HG03520 (cell line): ENCODE data around the gene SOX6.

Experiments
- ATAC-seq: cut with Tn5 transposase; IDR thresholded peaks from one replicate; pipeline ENCODE4 v1.9.1; 2021; ENCODE audit warnings: mild to moderate bottlenecking, moderate library complexity; ENCODE audit not compliant: unreplicated experiment

SOX6 gene

DNA sequence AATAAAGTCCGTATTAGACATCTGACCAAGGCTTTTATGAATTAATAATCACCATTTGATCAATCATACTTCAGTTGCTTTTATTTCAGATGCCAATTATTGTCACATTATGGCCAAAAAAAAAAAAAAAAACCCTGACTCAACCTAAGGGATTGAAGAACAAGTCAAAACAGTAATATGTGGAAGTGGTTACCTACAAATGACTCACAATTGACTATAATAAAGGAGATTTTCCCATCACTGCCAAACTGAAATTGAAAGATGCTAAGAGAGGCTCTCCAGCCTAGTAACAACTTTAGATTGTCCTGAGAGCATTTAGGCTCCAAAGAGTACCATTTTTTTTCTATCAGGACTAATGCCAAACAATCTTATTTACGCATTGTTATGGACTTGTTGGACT is 35.2 kb downstream of the SOX6 start:
- no peak for ATAC-seq

DNA sequence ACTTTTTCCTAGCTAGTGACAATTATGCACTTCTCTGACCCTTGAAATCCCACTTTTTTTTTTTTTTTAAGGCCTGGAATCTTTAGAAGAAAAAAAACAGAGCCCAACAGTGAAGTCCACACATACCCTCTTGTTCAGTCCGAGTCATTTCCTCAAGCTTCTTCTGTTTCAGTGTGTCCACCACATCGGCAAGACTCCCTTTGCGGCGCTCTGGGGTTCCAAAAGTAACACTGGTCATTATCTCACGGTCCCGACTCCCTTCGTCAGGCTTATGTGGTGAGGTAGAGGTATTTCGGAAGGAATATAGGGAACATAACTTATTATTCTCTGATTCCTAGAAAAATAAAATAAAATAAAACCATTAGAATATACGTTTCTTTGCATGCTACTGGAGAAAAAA is 38.0 kb downstream of the SOX6 start:
- no peak for ATAC-seq

DNA sequence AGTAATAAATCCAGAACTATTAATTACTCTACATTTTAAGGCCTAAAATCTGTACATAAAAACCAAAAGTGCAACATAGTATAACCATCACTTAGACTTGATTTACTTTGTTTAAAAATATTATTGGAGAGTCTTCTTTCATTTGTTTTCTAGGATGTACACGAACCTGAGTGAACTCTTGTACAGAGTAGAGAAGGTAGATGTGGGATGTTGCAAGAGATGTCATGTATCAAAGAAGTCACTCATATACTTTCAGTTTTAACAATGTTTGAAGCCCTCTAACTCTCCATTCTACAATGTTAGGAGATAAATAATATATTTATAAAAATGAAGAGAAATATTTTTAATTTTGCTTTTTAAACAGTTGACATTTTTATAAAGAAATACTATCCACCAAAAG is 38.6 kb downstream of the SOX6 start:
- no peak for ATAC-seq

DNA sequence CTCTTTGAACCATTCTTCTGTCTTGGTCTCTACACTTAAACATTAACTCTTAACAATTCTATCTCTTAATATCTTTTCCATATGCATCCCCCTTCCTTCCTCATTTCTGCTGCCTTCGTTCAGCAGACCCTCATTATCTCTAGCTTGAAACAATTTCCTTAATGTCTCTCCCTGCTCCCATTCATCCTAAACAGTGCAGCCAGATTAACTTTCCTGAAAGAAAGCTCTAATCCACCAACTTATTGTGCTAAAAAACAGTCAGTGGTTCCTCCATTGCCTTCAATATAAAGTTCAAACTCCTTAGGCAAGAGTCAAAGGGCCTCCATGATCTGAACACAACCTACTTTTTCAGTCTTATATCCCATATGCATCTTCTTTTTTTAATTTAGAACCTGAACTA is 42.5 kb downstream of the SOX6 start:
- ATAC-seq, result no peak

DNA sequence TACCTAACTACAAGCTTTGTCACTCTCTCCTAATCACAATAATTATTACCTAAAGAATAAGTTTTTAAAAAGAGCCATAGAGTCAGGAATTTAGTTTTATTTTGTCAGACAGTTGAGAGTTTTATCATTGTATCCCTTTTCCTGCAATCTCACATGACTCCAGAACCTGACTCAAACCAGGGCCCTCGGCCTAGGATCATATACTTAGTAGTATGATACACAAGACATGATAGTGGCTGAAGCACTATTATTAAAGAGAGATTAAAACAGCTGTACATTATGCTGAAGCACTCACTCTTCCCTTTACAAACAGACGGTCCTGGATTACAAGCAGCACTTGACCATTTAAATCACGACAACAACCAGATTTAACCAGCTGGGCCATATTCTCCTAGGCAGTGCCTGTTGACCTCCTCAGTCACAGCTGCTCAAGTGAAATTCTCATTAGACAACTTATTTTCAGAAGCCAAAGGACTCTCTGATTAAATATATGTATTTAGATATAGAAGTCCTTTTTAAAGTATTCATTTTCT is 44.0 kb downstream of the SOX6 start:
- no peak for ATAC-seq

DNA sequence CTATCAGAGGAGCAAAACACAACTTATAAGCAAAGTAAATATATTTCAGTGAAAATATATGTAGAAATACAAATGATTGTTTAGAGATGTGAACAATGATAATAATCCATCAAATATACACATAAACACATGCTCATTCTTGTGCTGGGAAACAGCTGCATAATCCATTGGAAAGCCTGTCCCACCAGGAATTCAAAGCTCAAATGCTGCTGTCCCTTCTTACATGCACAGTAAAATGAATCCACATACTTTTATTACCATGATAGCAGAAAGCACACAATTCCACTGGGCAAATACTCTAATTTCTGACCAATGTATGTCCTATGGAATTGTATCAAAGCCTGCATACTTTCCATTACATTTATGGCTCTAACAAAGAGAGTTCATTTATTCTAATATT is 44.5 kb downstream of the SOX6 start:
- no peak for ATAC-seq

DNA sequence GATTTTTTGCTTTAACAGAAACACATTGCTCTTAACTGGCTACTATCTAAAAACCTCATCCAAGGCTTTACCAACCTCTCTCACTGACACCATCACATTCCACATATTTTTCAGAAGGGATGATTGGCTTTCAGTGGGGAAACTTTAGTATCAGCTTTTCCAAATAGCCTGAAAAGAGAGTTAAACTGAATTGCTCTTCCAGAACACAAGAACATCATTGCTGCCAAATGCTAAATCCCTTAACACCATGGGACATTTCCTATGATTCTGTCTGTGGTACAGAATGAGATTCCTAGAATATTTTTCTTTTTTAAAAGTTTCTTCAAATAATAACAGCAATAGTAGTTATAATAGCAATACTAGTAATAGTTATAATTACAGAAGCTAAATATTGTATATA is 45.4 kb downstream of the SOX6 start:
- no peak for ATAC-seq

DNA sequence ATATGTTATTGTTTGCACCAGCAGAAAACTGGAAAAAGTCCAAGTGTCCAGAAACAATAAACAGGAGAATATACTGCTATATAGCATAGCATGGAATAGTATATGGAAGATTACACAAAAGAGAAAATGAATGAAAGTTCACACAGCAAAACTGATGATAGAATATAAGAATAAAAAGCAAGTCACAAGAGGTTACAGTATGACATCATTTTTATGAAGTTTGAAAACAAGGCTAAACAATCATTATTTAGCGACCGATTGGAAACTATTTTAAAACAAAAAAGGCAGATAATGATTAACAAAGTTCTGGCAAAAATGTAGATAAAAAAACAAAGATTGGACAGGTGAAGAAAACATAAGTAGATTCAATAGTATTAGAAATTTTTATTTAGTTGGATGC is 47.1 kb downstream of the SOX6 start:
- no peak for ATAC-seq

DNA sequence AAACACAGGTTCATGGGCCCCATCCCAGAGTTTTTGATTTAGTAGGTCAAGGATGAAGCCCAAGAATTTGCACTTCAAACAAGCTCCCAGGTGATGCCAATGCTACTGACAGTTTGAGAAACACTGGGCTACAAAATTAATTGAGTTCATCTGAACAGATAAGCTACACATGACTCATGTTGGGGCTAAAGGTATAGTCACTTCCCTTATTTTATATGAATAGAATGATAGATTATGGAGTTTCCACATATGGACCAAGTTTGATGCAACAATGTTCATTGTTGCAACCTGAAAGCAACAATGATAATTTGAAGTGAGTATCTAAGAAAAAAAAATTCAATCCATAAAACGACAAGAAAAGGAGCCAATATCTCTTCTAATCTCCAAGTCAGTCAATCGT is 54.9 kb downstream of the SOX6 start:
- no peak for ATAC-seq

DNA sequence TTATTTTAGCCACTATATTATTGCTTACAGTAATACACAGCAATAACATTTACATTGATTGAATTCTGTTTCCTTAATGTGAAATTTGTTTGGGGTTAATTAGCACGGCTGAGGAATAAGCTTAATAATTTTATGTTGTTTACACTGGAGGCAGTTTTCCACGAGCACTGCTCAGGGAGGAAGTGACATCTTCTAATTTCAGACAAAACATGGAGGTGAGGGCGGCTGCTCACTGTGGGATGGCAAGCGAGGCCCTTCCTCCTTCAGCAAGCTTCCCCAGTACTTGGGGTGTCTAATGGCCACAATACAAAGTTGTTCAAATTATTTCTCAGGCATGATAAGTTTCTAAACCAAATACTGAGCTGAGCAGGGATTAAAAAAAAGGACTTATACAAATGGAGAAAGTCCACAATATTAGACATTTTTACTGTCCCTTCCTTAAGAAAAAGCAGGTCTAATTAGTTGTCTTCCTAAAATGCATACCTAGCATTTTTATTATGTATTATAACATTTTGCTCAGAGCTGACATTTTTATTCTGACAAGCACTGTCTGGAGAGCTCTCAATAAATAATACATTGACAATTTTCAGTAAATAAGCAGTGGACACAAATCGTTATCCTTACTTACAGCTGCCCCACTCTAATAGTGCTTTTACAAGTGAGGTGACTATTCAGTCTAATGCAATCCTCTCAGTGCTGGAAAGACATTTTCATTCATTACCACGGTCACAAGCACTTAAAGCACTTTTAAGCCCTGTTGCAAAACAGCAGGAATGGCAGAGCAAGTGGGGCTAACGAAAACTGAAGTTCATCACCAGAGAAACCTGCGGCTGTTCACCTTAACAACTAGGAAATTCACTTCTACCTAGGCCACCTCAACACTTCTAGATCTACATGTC is 56.2 kb downstream of the SOX6 start:
- no peak for ATAC-seq

DNA sequence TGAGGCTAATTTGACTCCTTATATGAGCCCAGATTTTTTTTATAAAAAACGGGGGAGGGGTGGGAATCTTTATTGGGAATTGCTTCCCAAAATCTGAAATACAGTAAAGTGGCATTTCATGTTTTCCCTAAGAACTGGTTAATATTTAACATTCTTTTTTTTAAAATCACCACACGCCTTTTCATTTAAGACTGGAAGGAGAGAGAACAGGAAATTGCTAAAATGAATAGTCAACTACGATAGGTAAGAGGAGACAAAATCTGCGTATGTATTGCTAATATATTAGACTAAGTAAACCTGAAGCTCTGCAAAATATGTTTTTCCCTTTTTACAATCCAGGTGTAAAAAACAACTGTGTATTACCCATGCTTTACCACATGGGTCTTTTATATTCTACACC is 57.0 kb downstream of the SOX6 start:
- ATAC-seq, result no peak

DNA sequence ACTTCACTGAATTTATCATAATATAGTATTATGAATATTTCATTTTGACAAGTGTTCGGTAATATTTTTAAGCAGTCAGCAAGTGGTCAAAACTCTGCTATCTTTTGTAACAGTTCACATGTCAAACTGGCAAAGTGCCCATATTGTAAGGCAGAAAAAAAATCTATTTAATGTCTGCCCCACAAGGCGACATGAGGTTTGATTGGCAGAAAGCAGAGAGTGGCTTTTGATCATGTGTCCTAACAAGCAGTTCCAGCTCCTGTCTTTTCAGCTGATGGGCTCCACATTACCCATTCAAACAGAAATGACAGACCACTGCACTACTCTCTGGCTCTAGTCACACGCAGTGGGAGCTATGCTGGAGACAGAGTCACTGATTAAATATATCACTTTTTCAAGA is 59.0 kb downstream of the SOX6 start:
- no peak for ATAC-seq

DNA sequence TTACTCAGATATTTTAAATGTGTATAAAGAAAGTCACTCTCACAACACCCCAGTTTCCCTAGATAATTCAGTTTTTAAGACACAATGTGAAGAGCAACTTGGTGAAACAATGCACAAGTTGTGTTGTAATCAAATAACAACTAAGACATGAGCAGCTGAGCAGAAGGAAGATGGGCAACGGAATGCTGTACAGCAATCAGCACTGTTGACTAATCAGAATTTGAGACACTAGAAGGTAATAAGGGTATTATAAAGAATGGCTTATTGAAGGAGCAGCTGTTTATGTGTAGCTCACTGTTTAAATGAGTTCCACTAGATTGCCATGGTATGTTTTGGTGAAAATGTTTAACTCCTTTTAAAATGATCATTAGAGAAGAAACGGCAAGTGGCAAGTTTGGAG is 60.1 kb downstream of the SOX6 start:
- no peak for ATAC-seq

DNA sequence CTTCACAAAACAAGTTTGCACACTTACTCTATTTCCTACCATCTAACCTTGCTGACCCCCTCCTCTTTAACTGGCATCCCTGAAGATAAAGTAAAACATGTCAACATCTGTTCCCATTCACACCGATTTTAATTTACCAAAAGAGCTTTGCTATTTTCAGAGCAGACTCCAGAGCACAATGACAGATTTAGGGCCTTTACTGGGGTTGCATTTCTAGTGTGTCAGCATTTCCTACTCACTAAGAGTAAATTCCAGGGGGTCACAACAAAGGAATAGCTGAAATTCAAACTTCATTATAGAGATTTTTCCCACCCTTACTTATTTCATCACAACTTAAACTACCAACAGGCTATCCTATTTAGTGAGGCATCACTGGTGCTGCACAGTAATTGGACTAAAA is 60.8 kb downstream of the SOX6 start:
- no peak for ATAC-seq

DNA sequence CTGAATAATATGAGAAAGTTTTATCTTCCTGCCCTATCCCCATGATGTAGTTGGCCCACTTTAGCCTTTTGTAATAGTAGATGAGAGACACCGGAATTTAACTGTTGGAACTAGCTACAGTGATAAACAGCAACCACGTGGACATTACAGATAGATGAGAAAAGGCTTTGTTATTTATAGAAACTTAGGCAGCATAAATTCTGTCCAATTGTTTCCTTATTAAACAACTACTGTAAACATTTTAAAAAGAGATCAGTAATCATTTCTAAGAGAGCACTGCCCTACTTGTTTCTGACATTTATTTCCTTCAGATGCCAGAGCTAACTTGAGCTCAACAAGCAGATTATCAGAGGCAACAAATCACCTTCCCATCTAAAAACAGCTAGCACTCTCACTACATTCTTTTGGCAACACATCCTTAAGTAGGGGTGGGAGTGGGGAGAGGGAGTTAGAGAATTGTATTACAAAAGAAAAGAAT is 63.1 kb downstream of the SOX6 start:
- no peak for ATAC-seq

DNA sequence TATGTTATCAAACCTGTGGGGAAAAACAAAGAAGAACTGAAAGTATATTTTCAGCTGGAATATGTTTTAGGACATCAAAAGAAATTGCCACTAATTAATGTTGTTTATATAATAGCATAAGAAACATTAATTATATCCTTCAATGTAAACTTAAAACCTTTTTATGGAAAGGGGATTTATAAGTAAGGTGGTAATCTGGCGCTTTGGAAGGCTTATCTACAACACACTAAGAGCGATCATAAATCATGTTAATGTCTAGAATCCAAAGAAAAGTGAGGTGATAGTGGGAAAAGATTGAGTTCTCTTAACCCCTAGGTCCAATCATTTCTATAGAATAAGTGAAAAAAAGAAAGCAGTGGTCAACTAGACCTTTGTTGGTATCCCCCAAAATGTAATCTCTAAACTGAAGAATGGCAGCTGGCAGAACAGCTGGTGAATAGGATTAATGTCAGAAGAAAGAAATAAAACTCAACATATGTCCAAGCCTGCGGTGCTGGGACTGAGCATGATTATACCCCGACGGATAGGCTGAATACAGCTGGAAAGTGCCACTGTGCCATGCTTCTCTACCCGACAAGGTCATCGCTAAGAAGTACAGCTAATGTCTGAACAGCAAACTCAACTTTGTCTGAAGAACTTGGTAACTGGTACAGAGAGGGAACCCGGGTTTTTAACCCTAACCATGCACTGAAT is 64.0 kb downstream of the SOX6 start:
- ATAC-seq, result no peak

DNA sequence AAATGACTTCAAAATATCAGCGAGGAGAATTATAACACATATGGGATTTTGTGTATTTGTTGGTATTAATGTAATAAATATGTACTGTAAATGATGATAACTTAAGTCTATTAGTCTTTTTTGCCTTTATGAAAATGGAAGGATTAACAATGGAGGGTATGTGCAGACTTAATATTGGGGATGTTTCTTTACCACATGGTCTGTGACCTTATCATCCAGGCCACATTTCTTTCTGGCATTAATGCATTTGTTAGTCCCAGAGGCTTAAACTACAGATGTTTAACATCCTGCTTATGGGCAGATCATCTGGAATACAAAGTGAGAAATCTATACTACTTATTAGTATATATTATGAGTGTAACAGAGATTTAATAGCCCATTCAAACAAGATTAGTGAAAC is 64.6 kb downstream of the SOX6 start:
- no peak for ATAC-seq

DNA sequence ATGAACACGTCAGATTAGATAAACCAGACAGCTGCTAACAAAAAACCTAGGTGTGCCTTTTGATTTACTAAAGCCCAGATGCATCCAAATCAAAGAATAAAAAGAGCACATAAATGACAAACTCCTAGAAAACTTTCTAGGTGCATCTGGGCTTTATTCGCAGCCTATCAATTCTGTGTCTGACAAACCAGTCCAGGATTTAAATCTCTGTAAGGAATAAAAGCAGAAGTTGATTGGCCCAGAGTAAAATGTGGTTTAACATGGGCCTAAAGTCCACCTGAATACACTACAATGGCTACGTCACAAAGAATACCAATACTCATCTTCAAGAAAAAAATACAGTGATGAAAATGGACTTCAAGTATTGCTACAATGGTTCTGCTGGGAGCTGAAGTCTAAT is 66.8 kb downstream of the SOX6 start:
- ATAC-seq, result no peak

DNA sequence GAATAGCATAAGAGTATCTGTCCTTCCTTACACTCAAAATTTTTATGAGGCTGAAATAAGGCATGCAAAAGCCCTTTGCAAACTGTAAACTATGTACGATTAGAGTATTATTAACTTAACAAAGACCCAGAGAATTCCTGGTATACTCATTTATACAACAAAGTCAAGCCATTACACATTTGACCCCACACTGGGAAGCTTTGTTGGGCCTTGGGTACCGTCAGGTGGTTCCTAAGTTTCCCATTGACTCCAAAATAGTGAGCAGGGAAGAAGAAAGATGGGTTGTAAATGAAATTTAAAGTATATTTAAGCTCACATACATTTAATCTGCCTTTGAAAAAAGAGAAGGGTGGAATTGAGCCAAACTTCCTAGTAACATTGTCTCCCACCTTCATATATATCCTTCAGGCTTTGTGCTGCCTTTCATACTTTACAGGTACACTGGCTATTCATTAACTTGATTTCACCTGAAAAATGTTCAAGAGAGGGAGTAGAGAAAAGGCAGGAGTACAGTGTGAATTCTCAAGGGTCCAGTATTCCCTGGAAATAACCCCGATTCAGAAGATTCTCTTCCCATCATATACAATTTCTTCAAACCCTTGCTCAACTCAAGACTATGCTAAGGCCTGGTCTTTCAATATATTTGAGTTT is 68.6 kb downstream of the SOX6 start:
- ATAC-seq, result no peak

DNA sequence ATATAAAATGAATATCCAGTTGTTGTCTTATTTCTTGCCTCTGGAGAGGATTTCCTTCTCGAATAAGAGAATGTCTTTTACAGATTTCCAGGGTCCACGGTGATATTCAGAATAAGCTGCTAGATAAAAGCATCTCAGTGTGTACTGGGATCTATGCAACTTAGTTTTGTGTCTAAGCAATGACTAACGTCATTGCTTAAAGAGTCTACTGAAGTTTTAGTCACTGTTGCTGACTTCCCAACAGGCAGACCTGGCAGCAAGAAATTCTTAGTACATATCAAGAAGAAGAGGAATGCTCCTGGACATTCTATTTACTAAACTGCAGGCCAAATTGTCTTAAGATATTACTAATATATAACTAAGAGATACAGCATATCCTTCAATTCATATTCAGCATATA is 70.3 kb downstream of the SOX6 start:
- ATAC-seq, result no peak

DNA sequence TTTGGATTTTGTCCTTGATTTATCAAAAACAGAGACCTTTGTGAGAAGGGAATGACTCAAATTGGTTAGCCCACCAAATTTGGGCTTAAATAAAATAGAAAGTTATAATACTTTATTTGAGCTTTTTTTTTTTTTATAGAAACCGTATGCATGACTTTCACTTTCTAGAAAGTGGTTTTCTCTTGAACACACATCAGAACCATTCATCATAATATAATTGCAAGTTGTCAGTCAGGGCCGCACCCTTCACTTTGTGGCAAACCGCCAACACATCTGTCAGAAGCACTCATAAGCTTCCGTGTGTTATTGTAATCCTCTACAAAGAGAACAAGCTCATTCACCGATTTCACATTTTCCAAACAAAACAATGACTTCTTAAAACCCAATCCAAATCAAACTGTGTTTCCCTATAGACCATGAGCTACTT is 76.1 kb downstream of the SOX6 start:
- no peak for ATAC-seq

DNA sequence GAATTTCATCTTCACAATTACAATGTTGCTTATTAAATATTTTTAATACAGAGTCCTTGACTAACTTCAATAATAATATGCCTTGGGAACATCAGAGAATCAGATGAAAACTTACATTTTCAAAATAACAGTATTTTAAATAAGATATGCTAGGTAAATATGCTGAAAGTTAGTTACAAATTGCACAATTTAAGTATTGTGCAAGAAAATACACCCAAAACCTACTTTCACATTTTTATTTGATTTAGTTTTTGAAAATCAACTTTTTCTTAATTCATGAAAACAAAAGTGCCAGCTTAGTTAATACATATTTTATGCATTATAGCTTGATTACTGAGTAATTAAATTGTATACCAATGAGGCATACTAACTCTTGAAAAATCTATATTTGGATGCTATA is 76.8 kb downstream of the SOX6 start:
- ATAC-seq, result no peak
